Activated B cell treated with CpG ODN at 0.5 μM for 24 hours (primary cell): ENCODE measurements around the gene ANKFN1. TPM values are rescaled to one million over a fixed set of nuclear protein-coding genes. Genes with fewer than 3 reads are reported as not detected.

Experiments used
- ATAC-seq: fragments of 200-7000 bp; cut with Tn5 transposase; one replicate; pipeline ENCODE4 v1.10.0; 2021; ENCODE audit warnings: low read depth, mild to moderate bottlenecking, moderate library complexity
- CTCF ChIA-PET: fragments of 350-600 bp; sonication (Branson Sonifier 250); formaldehyde crosslinking; loops from one replicate; lab custom pipeline; 2021; ENCODE audit warnings: antibody characterized with exemption; lab: Charles Lee
- POLR2A ChIA-PET: fragments of 350-600 bp; sonication (Branson Sonifier 250); formaldehyde crosslinking; loops from one replicate; lab custom pipeline; 2021; ENCODE audit warnings: antibody characterized with exemption; lab: Charles Lee
- DNase-seq: peaks from one replicate; pipeline ENCODE4 v3.0.0; 2022
- H3K27ac Mint-ChIP-seq: one replicate; pipeline ENCODE4 v1.8.0; 2020; ENCODE audit warnings: mixed read lengths
- H3K27me3 Mint-ChIP-seq: one replicate; pipeline ENCODE4 v1.8.0; 2021; ENCODE audit warnings: mixed read lengths
- H3K36me3 Mint-ChIP-seq: one replicate; pipeline ENCODE4 v1.8.0; 2021; ENCODE audit warnings: low read depth, mixed read lengths
- H3K4me1 Mint-ChIP-seq: one replicate; pipeline ENCODE4 v1.8.0; 2021; ENCODE audit warnings: mixed read lengths
- H3K4me3 Mint-ChIP-seq: one replicate; pipeline ENCODE4 v1.8.0; 2020; ENCODE audit warnings: mild to moderate bottlenecking, mixed read lengths
- H3K9me3 Mint-ChIP-seq: one replicate; pipeline ENCODE4 v1.8.0; 2020; ENCODE audit warnings: mixed read lengths
- CTCF ChIP-seq: fragments of 200-600 bp; IDR thresholded peaks from one replicate; pipeline ENCODE4 v1.8.0; 2022; ENCODE audit warnings: antibody characterized with exemption, mild to moderate bottlenecking
- intact Hi-C: fragments of 100-400 bp; cut with micrococcal nuclease; formaldehyde crosslinking; loops from one replicate; pipeline ENCODE4 v1.15.1; 2024
- total RNA-seq: library from RNA; stranded (reverse); gene quantifications from 2 replicates; pipeline ENCODE4 v1.2.3, GENCODE V29; 2022

Gene ANKFN1
- total RNA-seq, 1 donor from 2014 or later, result not detected

DNA sequence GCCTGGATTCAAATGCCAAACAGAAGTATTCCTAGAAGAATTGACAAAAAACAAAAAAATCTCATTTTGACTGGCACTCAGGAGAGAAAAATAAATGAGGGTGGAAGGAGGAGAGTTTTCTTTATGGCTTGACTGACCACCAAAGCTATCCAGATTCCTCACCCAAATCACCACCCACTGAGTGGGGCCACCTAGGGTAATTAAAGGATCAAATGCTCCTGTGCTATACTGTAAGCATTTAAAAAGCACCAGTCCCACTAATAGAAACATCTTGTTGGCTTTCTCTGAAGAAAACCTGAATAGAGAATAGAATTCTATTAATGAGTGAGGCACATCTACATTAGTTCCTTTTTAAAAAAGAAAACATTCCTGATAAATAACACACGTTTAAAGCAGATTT is 163.3 kb downstream of the ANKFN1 start:
- Mint-ChIP-seq H3K4me3 (no peak overlapping the region), H3K27ac (no peak overlapping the region), H3K27me3 (no peaks in the 10 kb centered on the region), H3K36me3 (no peaks in the 10 kb centered on the region), H3K9me3 (no peaks in the 10 kb centered on the region), H3K4me1 (no peaks in the 10 kb centered on the region)
- ATAC-seq (no peak), DNase-seq (no peak)
- ChIA-PET POLR2A (no interaction called here), CTCF (no interaction called here)
- intact Hi-C loops, result no loop called here
- TF ChIP-seq CTCF, result no peak

GRCh38 chr17:56317351-56318208 is 164.3 kb downstream of the ANKFN1 start:
- intact Hi-C loops, result no loop called here
- ChIA-PET POLR2A (no interaction called here), CTCF (no interaction called here)
- H3K36me3 Mint-ChIP-seq, result no peaks in the 10 kb centered on the region
- H3K9me3 Mint-ChIP-seq, result no peaks in the 10 kb centered on the region
- ATAC-seq, result no peak
- no peaks in the 10 kb centered on the region for H3K27me3 Mint-ChIP-seq
- no peak overlapping the region for H3K4me3 Mint-ChIP-seq
- H3K27ac Mint-ChIP-seq, result no peak overlapping the region
- H3K4me1 Mint-ChIP-seq, result no peaks in the 10 kb centered on the region
- TF ChIP-seq CTCF, result no peak
- no peak for DNase-seq

GRCh38 chr17:56319531-56319930 is 166.3 kb downstream of the ANKFN1 start:
- H3K27ac Mint-ChIP-seq, result no peak overlapping the region
- DNase-seq, result no peak
- H3K9me3 Mint-ChIP-seq, result no peaks in the 10 kb centered on the region
- no peak for TF ChIP-seq CTCF
- intact Hi-C loops, result no loop called here
- POLR2A ChIA-PET, result no interaction called here
- H3K36me3 Mint-ChIP-seq, result no peaks in the 10 kb centered on the region
- H3K27me3 Mint-ChIP-seq, result no peaks in the 10 kb centered on the region
- ATAC-seq, result no peak
- no peaks in the 10 kb centered on the region for H3K4me1 Mint-ChIP-seq
- no peak overlapping the region for H3K4me3 Mint-ChIP-seq
- CTCF ChIA-PET, result no interaction called here

DNA sequence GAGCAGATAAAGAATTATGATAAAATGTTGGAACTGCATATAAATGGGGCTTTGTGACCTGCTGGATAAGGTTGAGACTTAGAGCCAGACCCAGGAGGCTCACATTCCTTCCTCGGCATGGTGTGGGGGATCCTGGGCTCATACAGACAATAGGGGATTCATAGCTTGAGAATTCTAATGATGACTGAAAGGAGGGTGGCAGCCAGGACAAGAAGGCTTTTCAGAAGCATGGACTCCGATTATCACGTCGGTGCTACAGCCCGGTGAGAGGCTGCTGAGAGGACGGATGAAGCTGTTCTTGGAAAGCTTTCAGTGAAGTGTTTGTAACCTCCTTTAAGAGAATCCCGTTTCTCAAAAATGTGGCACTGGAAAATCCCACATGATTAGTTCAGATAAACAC is 167.2 kb downstream of the ANKFN1 start:
- Mint-ChIP-seq H3K4me3 (no peak overlapping the region), H3K36me3 (no peaks in the 10 kb centered on the region), H3K4me1 (no peaks in the 10 kb centered on the region), H3K27ac (no peak overlapping the region), H3K9me3 (no peaks in the 10 kb centered on the region), H3K27me3 (no peaks in the 10 kb centered on the region)
- ATAC-seq, result no peak
- POLR2A ChIA-PET, result no interaction called here
- intact Hi-C loops, result no loop called here
- no peak for DNase-seq
- TF ChIP-seq CTCF, result no peak
- CTCF ChIA-PET, result no interaction called here

DNA sequence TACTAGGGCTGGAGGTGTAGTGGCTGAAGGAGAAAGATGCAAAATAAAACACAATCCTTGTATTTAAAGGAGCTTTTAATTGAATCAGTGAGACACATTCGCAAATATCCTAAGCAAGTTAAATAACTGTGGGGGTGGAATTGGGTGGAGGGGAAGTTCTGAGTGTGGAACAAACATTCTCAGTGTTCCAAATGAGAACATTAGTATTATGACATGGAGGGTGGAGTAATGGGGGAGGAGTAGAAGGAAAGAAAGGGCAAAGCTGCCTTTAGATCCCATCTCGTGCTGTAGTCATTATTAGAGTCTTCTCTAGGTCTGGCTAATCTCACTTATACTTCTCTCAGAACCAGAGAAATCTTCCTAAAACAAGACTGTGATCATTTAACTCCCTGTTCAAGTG is 169.7 kb downstream of the ANKFN1 start:
- CTCF ChIA-PET, result no interaction called here
- no peak for TF ChIP-seq CTCF
- no peak overlapping the region for H3K4me3 Mint-ChIP-seq
- no peak for DNase-seq
- H3K9me3 Mint-ChIP-seq, result no peaks in the 10 kb centered on the region
- no peaks in the 10 kb centered on the region for H3K27me3 Mint-ChIP-seq
- intact Hi-C loops, result no loop called here
- no peak for ATAC-seq
- H3K36me3 Mint-ChIP-seq, result no peaks in the 10 kb centered on the region
- H3K4me1 Mint-ChIP-seq, result no peaks in the 10 kb centered on the region
- POLR2A ChIA-PET, result no interaction called here
- H3K27ac Mint-ChIP-seq, result no peak overlapping the region
